Activated CD4-positive, alpha-beta T cell treated with anti-CD3 and anti-CD28 coated beads, Interleukin-2, amount 50 U/mL, for 24 hours (primary cell): ENCODE measurements around the gene NSL1.

ENCODE experiments used
- DNase-seq, 2 donors: peaks; one replicate each; pipeline ENCODE4 v3.0.0-alpha.2; 2020; ENCODE audit warnings: low read depth in 1 of 2, low spot score in 1 of 2

NSL1 gene

DNA sequence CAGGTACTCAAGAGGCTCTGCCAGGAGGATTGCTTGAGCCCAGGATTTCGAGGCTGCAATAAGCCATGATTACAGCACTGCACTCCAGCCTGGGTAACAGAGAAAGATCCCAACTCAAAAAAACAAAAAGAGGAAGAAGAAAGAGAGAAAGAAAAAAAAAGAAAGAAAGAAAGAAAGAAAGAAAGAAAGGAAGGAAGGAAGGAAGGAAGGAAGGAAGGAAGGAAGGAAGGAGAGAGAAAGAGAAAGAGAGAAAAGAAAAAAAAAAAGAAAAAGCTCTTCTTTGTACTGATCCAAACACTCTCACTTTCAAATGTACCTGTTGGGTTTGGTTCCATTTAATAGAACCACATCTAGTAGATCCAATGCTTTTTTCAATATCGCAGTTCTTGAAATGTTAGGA lies 103.8 kb downstream of the NSL1 start:
- no peak for DNase-seq

DNA sequence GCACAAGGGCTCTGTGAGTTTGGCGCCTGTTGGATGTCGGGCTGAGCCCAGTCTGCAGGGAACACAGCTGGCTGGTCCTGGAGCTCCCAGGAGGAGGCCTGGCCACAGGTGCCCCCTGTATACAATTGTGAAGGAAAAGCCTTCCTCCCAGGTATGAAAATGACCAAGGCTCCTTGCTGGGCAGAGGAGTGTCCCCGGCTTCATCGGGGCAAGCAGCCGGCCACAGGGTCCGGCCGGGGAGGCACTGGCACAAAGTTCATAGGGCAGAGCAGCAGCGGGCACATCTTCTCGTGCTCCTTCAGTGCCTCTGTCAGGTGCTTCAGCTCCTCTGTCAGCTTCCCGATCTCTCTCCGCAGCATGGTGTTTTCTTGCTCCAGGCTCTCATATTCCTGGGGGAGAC lies 105.0 kb downstream of the NSL1 start:
- no peak for DNase-seq

DNA sequence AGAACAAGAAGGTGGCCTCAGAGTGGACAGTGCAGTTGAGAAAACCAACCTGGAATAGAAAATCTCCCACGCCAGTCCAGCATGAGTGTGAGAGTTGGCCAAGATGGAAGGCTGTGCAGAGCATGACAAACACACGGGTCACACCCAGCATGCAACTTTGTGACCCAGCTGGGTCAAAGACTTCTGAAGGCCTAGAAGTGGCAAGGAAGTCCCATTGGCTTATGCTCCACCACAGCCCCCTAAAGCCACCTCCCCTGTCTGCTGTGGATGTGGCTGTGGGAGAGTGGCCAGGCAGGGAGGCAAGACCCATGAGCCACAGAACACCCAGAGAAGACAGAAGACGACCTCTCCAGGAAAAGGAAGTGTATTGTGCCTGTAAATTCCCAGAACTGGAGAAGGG lies 105.5 kb downstream of the NSL1 start:
- DNase-seq, result no peak

DNA sequence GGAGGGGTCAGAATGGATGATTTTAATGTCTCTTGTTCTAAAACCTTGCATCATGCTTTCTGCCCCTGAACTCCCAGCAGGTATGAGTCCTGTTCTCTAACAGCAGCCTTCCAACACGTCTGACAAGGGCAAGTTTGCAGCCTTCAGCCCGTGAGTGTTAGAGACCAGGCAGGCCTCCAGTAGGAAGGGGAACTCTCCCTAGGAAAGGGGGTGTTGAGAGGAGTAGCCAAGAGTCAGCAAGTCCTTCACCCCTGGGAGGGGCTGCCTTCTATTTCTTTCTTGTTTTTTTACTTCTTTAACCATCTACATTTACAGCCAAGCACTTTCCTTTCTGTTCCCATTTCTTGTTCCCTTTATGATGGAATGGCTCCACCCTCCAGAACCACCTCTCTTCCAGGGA lies 106.1 kb downstream of the NSL1 start:
- DNase-seq, result no peak

DNA sequence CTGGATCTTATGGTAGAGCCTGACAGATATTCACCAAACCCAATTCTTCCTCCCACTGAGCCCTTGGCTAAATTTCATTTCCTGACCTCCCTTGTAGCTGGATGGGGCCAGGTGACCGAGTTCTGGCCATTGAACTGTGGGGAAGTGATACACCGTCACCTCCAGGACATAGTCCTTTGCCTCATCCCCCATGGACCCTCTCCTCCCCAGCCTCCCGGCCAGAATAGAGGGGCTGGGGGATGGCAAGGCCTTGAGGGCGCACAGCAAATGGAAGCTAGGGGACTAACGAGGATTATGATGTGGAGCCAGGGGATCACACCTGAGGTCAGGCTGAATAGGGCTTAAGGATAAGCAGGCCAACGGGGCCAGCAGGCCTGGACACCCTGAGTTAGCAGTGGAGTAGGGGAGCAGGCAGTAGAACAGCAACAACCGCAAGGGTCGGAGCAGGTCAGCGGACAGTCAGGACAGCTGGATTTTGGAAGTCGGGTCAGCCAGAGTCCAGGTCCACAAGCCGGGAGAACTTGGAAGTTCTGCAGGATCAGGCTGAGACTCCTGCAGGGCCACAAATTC lies 107.0 kb downstream of the NSL1 start:
- DNase-seq, result no peak

DNA sequence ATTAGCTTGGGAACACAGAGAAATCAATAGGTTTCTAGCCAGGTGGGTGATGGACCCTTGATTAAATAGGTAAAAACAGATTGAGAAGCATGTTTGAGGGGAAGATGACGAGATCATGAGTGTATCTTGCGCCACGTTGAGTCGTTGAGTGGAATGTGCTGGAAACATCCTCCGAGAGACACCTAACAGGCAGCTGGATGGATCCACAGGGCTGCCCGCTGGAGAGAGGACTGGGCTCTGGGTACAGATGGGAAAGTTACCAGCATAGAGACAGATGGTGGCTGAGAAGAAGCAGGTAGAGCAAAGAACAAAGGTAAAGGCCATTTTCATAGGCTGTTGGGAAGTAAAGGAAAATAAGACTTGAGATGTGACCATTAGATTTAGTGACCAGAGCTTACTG lies 107.5 kb downstream of the NSL1 start:
- DNase-seq, result no peak

DNA sequence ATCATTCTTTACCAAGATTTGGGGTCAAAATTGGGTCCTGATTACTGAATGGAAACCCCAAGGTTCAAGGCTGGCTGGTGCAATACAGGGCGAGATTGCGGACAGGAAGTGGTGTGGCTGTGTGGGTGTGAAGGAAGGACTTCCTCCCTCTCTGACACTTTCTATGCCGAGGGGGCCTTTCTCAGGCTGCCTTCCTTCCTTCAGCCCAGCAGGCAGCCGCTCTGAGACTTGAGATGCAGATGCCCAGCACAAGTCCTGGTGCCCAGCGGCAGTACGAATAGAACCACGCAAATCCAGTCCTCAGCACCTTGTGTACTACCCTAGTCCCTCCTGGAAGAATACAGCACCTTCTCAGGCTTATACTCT lies 108.2 kb downstream of the NSL1 start:
- no peak for DNase-seq

DNA sequence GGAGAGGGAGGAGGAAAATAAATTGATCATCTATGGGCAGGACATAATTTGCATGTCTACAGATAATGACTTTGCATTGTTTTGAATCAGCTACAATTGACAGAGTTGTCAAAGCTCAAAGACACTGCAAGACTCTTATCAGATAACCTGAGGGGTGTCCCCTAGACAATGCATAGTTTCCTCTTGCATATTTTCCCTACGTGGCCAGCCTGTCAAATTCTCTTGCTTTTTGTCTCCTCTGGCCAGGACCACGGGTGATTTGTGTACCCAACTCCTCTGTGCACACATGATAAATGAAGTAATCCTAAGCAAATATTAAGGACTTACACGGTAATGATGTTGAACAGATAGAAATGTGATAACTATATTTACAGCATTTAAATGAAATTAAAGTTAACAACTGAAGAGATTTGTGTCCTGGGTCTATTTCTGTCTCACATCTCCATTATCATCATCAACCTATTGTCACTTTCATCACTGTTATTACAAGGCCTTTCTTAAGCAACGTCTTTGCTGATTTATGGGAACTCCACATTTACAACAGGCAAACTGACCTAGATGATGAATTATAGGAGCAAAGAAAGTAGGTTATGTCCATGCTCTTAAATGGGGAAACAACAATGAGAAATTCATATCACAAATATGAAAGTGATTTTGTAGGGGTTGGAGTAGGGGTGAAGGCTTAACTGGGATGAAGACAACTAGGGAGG lies 110.7 kb downstream of the NSL1 start:
- no peak for DNase-seq

DNA sequence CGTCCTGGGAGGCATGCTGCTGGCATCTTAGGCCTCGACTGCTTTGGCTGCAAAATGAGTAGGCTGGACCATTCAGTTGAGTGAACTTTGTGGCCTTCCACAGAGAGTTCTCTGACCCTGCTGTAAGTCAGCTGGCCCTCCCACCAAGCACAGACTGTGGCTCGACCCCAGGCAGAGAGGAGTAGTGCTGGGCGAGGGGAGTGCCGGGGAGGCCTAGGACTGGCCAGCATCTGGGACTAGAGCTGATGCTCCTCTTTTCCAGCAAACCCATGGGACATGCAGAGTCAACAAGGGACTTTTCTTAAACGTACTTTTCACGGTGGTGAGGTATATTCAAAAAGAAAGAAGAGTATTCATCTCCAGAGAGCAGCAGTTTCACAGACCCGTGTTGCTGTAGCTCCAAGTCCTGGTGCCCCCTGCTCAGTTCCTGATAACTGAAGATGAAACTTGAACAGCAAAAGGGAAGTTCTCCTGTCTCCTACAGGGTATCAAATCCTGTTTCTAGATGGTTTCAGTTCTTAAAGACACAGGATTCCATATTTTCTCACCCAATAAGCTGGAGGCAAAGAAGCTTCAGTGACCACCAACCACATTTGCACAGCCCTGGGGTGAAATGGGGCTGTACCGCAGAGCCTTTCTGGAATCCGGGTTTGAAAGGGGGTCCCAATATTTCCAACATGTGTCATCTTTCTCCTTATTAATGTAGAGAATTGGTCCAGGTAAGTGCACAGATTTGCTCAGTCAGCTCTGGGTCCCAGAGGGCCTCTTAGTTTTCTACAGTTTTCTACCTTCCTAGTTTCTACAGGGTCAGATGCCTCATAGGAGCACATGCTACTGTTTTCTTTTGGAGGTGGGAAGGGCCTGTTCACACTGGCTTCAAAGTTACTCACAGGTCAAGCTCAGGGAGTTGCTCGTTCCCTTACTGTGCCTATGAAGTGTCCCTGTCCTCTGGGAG lies 112.8 kb downstream of the NSL1 start:
- no peak for DNase-seq

DNA sequence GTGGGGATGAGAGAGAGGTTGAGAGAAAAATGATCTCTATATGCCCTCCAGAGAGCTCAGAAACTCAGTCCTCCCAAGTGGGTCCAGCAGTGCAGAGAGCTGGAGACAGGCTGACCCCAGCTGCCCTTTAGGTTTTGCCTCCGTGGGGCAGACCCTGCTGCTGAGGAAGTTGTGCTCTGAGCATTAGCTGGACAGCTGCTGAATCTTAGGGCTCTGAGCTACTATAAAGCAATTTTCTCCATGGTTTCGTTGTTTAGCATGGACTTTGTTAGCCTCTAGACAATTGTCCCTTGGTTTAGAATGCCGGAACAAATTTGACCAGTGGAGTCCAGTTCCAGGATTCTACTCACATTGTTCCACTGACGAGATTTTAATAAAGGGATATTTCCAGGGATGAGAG lies 114.0 kb downstream of the NSL1 start:
- DNase-seq, result no peak

DNA sequence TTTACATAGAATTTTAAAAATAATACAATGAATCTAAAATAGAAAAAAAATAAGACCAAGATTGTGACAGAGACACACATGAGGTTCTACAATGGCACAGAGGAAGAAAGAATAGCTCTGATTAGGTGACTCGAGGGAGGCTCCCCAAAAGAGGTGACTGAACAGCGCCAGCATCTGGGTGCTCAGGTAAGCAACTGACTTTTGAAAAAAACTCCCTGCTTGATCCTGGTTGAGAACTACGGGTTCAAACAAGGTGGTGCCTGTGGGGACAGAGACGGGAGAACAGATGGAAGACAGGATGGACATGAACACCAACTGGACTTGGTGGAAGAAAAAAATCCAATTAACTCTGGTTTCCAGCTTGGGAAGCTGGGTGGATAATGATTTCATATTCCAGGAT lies 114.4 kb downstream of the NSL1 start:
- DNase-seq, result no peak
